BE2C (cell line): ENCODE data around the gene ZNF644.
"Not testable (repeated sequence)": the region's sequence is repeated elsewhere in the genome, so short reads cannot be mapped to it uniquely, and the experiment has no call there.

Source experiments
- DNase-seq: peaks from one replicate; pipeline ENCODE4 v3.0.0-alpha.2; 2020
- H3K27me3 ChIP-seq: fragments of 250-450 bp; sonication (Bioruptor Pico); 2 replicates; pipeline ENCODE4 v1.5.1; 2020; ENCODE audit warnings: mild to moderate bottlenecking
- H3K36me3 ChIP-seq: fragments of 250-450 bp; sonication (Bioruptor Pico); 2 replicates; pipeline ENCODE4 v1.5.1; 2020; ENCODE audit warnings: mild to moderate bottlenecking
- H3K4me1 ChIP-seq: fragments of 250-450 bp; sonication (Bioruptor Pico); 2 replicates; pipeline ENCODE4 v1.5.1; 2020
- H3K4me3 ChIP-seq: 2 replicates; pipeline ENCODE4 v1.5.1; 2011; ENCODE audit warnings: low read depth, low read length
- H3K9me3 ChIP-seq: fragments of 250-450 bp; sonication (Bioruptor Pico); 2 replicates; pipeline ENCODE4 v1.5.1; 2020
- CTCF ChIP-seq: IDR thresholded peaks from 2 replicates; pipeline ENCODE4 v1.5.1; 2012; ENCODE audit warnings: mild to moderate bottlenecking, low read depth, low read length

ZNF644 gene

GRCh38 chr1:91057784-91058183, 35.9 kb upstream of the ZNF644 start:
- no peak for TF ChIP-seq CTCF
- no peak overlapping the region for H3K4me3 ChIP-seq
- no peaks in the 10 kb centered on the region for H3K9me3 ChIP-seq
- no peak for DNase-seq
- H3K4me1 ChIP-seq: no peaks in the 10 kb centered on the region
- H3K27me3 ChIP-seq: no peaks in the 10 kb centered on the region
- no peaks in the 10 kb centered on the region for H3K36me3 ChIP-seq

- Histone ChIP-seq H3K4me3 (no peak overlapping the region), H3K9me3 (no peaks in the 10 kb centered on the region), H3K27me3 (no peaks in the 10 kb centered on the region), H3K36me3 (no peaks in the 10 kb centered on the region), H3K4me1 (no peaks in the 10 kb centered on the region)
- DNase-seq: no peak
- no peak for TF ChIP-seq CTCF
These were observed 33.1 kb upstream of the ZNF644 start for GRCh38 chr1:91054780-91055481.

- no peak for TF ChIP-seq CTCF
- no peaks in the 10 kb centered on the region for H3K4me1 ChIP-seq
- no peaks in the 10 kb centered on the region for H3K9me3 ChIP-seq
- DNase-seq: no peak
- no peaks in the 10 kb centered on the region for H3K36me3 ChIP-seq
- no peaks in the 10 kb centered on the region for H3K27me3 ChIP-seq
- H3K4me3 ChIP-seq: no peak overlapping the region
These were observed 31.8 kb upstream of the ZNF644 start for GRCh38 chr1:91053630-91054029.

- not testable (repeated sequence) for H3K36me3 ChIP-seq, H3K9me3 ChIP-seq, DNase-seq, H3K4me1 ChIP-seq, H3K4me3 ChIP-seq, H3K27me3 ChIP-seq
These were observed 27.7 kb upstream of the ZNF644 start for GRCh38 chr1:91049551-91049950.

- no peak for DNase-seq
- H3K4me1 ChIP-seq: no peaks in the 10 kb centered on the region
- no peak for TF ChIP-seq CTCF
- no peaks in the 10 kb centered on the region for H3K36me3 ChIP-seq
- no peak overlapping the region for H3K4me3 ChIP-seq
- no peaks in the 10 kb centered on the region for H3K27me3 ChIP-seq
- no peaks in the 10 kb centered on the region for H3K9me3 ChIP-seq
These were observed 24.9 kb upstream of the ZNF644 start for GRCh38 chr1:91046766-91047165.

- Histone ChIP-seq H3K27me3 (no peaks in the 10 kb centered on the region), H3K9me3 (no peaks in the 10 kb centered on the region), H3K4me1 (no peaks in the 10 kb centered on the region), H3K4me3 (no peak overlapping the region), H3K36me3 (no peaks in the 10 kb centered on the region)
- DNase-seq: no peak
- no peak for TF ChIP-seq CTCF
These were observed 23.4 kb upstream of the ZNF644 start for GRCh38 chr1:91045284-91045683.

GRCh38 chr1:91044776-91045175, 22.9 kb upstream of the ZNF644 start:
- not testable (repeated sequence) for DNase-seq, H3K27me3 ChIP-seq, H3K36me3 ChIP-seq

GRCh38 chr1:91042372-91042771, 20.5 kb upstream of the ZNF644 start:
- H3K27me3 ChIP-seq, H3K36me3 ChIP-seq, H3K9me3 ChIP-seq, DNase-seq, H3K4me1 ChIP-seq, H3K4me3 ChIP-seq: not testable (repeated sequence)

More at GRCh38 chr1:91044776-91045175, 22.9 kb upstream of the ZNF644 start:
- not testable (repeated sequence) for H3K9me3 ChIP-seq, H3K4me3 ChIP-seq, H3K4me1 ChIP-seq
